HUES64 (cell line): Measurements from ENCODE around the gene BCAS3.

Experiments
- H3K27ac ChIP-seq: 2 replicates; pipeline ENCODE4 v1.7.0; 2013; ENCODE audit warnings: low read depth, low read length, inconsistent platforms
- H3K27me3 ChIP-seq: 2 replicates; pipeline ENCODE4 v1.6.1; 2013; ENCODE audit warnings: mild to moderate bottlenecking, low read length; ENCODE audit not compliant: insufficient read depth
- H3K36me3 ChIP-seq: 2 replicates; pipeline ENCODE4 v1.6.1; 2013; ENCODE audit warnings: mild to moderate bottlenecking, low read length; ENCODE audit not compliant: insufficient read depth
- H3K4me1 ChIP-seq: 2 replicates; pipeline ENCODE4 v1.6.1; 2013; ENCODE audit warnings: mild to moderate bottlenecking, low read length, moderate library complexity; ENCODE audit not compliant: insufficient read depth
- H3K4me3 ChIP-seq: 2 replicates; pipeline ENCODE4 v1.5.1; 2013; ENCODE audit warnings: mild to moderate bottlenecking, low read length, moderate library complexity
- H3K9ac ChIP-seq: 2 replicates; pipeline ENCODE4 v1.6.1; 2013; ENCODE audit warnings: mild to moderate bottlenecking, low read depth, low read length
- H3K9me3 ChIP-seq: 2 replicates; pipeline ENCODE4 v1.6.1; 2013; ENCODE audit warnings: low read depth, low read length; ENCODE audit not compliant: insufficient read depth
- WGBS: fragments of 150-250, 120-280 bp; methylation state at CpG from one replicate; pipeline ENCODE4 v1.1.7; 2013; ENCODE audit warnings: missing lambda C conversion rate; 5-methylcytosine and 5-hydroxymethylcytosine counted together

Gene BCAS3

DNA sequence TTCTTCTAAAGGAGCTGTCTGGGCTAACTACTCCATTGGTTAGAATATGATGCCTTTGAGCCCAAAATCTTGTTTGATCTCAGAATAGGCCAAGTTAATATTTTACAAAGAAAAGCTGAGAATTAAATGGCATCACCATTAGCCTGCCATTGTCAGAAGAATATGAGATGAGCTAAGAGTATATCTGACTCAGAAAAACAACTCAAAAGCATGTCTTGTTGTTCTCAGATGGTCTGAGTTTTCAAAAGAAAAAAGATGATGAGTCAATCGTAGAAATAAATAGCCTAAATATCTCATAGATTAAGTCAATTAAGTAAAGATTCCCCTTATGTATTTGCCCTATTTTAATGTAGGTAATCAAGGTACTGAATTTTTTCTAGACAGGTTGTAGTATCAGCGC lies 524.9 kb downstream of the BCAS3 start:
- H3K36me3 ChIP-seq: no peaks in the 10 kb centered on the region
- no peaks in the 10 kb centered on the region for H3K27me3 ChIP-seq
- no peaks in the 10 kb centered on the region for H3K9me3 ChIP-seq
- H3K27ac ChIP-seq: no peak overlapping the region
- WGBS: 91% methylated on average over 1 of the region's 2 CpGs
- no peak overlapping the region for H3K9ac ChIP-seq
- H3K4me3 ChIP-seq: no peak overlapping the region
- peaks cover 5% of the 10 kb centered on the region for H3K4me1 ChIP-seq

- H3K27me3 ChIP-seq: no peaks in the 10 kb centered on the region
- H3K4me1 ChIP-seq: peaks cover 12% of the 10 kb centered on the region
- no peaks in the 10 kb centered on the region for H3K36me3 ChIP-seq
- WGBS: 63% methylated on average over 7 of the region's 7 CpGs
- H3K4me3 ChIP-seq: no peak overlapping the region
- no peak overlapping the region for H3K9ac ChIP-seq
- no peaks in the 10 kb centered on the region for H3K9me3 ChIP-seq
- H3K27ac ChIP-seq: no peak overlapping the region
Observed at GRCh38 chr17:61203671-61204131, 526.0 kb downstream of the BCAS3 start.

DNA sequence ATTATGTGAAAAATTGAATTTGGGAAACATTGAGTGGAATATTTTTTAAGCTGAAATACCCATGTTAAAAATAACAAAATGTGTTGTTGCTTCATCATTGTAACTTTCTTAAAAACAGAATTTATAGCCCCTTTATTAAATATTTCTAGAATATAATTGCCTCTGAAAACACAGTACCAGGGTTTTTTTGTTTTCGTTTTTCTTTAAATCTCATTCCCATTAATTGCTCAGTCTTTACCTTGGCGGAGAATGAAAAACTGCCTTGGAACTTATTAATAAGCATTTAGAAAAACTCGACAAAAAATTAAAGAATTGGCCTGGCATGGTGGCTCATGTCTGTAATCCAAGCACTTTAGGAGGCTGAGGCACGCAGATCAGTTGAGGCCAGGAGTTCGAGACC lies 526.8 kb downstream of the BCAS3 start:
- Histone ChIP-seq H3K4me3 (no peak overlapping the region), H3K36me3 (no peaks in the 10 kb centered on the region), H3K9ac (no peak overlapping the region), H3K27ac (no peak overlapping the region), H3K27me3 (no peaks in the 10 kb centered on the region), H3K4me1 (peaks cover 20% of the 10 kb centered on the region), H3K9me3 (no peaks in the 10 kb centered on the region)
- 92% methylated on average over 5 of the region's 5 CpGs for WGBS

GRCh38 chr17:61205401-61205800 lies 527.8 kb downstream of the BCAS3 start:
- Histone ChIP-seq H3K4me3 (no peak overlapping the region), H3K36me3 (no peaks in the 10 kb centered on the region), H3K27me3 (no peaks in the 10 kb centered on the region), H3K9ac (no peak overlapping the region), H3K9me3 (no peaks in the 10 kb centered on the region), H3K27ac (no peak overlapping the region), H3K4me1 (peaks cover 24% of the 10 kb centered on the region)
- 90% methylated on average over 3 of the region's 3 CpGs for WGBS

GRCh38 chr17:61205931-61206330 lies 528.3 kb downstream of the BCAS3 start:
- Histone ChIP-seq H3K36me3 (no peaks in the 10 kb centered on the region), H3K9me3 (no peaks in the 10 kb centered on the region), H3K27me3 (no peaks in the 10 kb centered on the region), H3K9ac (no peak overlapping the region), H3K4me3 (no peak overlapping the region), H3K4me1 (peaks cover 28% of the 10 kb centered on the region), H3K27ac (no peak overlapping the region)
- WGBS: 96% methylated on average over 4 of the region's 4 CpGs

GRCh38 chr17:61206922-61207321 lies 529.3 kb downstream of the BCAS3 start:
- Histone ChIP-seq H3K9ac (no peak overlapping the region), H3K27ac (no peak overlapping the region), H3K36me3 (no peaks in the 10 kb centered on the region), H3K4me3 (no peak overlapping the region), H3K4me1 (peaks cover 37% of the 10 kb centered on the region), H3K27me3 (no peaks in the 10 kb centered on the region), H3K9me3 (no peaks in the 10 kb centered on the region)
- 91% methylated on average over 3 of the region's 5 CpGs for WGBS

DNA sequence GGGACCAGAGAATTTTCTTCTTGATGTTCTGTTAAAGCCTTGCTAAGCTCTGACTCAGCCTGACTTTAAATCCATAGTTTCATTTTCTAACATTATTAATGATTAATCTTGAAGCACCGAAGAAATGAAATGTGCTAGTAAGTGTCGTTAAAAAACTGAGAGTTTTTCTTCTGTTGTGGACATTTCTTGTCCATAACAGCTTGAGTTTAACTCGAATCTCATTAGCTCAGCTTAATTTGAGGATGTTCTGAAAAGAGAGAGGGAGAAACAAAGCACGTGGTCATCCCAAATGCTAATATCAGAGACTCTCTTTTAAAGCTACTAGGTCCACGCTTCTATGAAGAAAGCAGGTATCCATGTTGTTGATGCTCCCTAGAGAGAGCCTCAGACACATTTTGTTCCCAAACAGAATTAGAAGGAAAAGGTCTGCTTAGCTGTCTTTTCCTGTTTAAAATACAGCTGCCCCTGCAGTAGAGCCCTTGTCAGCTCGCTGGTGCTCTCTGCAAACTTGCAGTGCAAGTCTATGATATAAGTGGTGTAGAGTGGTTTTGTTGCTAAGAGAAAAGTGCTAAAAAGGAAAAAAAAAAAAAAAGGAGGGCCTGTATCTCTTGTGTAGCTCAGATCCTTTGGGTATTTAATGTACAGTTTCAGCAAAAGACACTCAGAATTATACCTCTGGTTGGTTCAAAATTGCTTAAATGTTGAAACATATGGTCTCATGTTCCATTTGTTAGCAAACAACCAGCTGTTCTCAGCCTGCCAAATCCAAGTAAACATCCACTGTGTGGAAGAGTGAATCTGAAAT lies 530.9 kb downstream of the BCAS3 start:
- 80% methylated on average over 6 of the region's 6 CpGs for WGBS
- Histone ChIP-seq H3K36me3 (no peaks in the 10 kb centered on the region), H3K27ac (no peak overlapping the region), H3K4me3 (no peak overlapping the region), H3K27me3 (no peaks in the 10 kb centered on the region), H3K4me1 (peaks cover 39% of the 10 kb centered on the region), H3K9ac (no peak overlapping the region), H3K9me3 (no peaks in the 10 kb centered on the region)

- Histone ChIP-seq H3K36me3 (no peaks in the 10 kb centered on the region), H3K27ac (no peak overlapping the region), H3K9me3 (no peaks in the 10 kb centered on the region), H3K27me3 (no peaks in the 10 kb centered on the region), H3K9ac (no peak overlapping the region), H3K4me3 (no peak overlapping the region), H3K4me1 (peaks cover 37% of the 10 kb centered on the region)
- WGBS: 96% methylated on average over 3 of the region's 4 CpGs
Observed at GRCh38 chr17:61209106-61209439, 531.4 kb downstream of the BCAS3 start.

GRCh38 chr17:61209525-61209924 lies 531.9 kb downstream of the BCAS3 start:
- Histone ChIP-seq H3K4me1 (peaks cover 33% of the 10 kb centered on the region), H3K27ac (no peak overlapping the region), H3K36me3 (no peaks in the 10 kb centered on the region), H3K9ac (no peak overlapping the region), H3K4me3 (no peak overlapping the region), H3K9me3 (no peaks in the 10 kb centered on the region), H3K27me3 (no peaks in the 10 kb centered on the region)
- WGBS: 79% methylated on average over 6 of the region's 6 CpGs

DNA sequence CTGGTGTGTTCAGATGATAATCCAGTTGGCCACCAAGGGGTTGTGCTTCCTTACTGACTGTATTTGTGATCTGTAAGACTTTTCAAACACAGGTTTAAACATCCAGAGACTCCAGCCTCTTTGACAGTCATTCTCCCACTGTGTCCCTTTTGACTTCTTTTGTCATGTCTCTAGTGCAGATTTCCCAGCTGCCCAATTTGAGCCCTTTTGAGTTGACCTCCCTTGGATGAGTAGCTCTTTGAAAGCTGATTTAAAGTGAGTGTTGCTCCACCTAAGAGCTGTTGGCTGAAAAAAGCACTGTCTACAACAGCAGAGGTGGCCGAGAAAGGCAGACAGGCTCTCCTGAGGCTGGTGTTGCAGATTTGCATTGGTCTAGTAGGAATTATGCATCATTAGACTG lies 533.6 kb downstream of the BCAS3 start:
- 53% methylated on average over 1 of the region's 1 CpG for WGBS
- H3K4me3 ChIP-seq: no peak overlapping the region
- no peak overlapping the region for H3K27ac ChIP-seq
- H3K9me3 ChIP-seq: no peaks in the 10 kb centered on the region
- H3K9ac ChIP-seq: no peak overlapping the region
- H3K36me3 ChIP-seq: no peaks in the 10 kb centered on the region
- H3K4me1 ChIP-seq: peaks cover 33% of the 10 kb centered on the region
- H3K27me3 ChIP-seq: no peaks in the 10 kb centered on the region

DNA sequence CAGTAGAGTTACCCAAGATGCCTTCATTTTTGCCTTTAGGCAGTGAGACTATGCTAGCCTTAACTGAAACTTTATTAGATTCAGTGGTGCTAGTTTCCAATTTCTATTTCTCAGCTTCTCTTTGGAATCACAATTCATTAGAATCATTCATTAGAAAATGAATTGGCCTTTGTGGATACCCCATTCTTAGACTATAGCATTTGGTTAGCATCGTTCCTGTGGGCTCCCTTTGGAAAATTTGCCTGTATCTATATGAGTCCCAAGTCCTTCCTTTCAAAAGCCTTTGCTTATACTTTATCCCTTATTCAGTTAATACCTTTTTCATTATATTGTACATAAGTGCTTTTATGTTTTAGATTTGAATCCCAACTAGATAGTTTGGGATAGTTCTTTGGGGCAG lies 535.0 kb downstream of the BCAS3 start:
- Histone ChIP-seq H3K36me3 (no peaks in the 10 kb centered on the region), H3K4me3 (no peak overlapping the region), H3K9ac (no peak overlapping the region), H3K4me1 (peaks cover 33% of the 10 kb centered on the region), H3K27ac (no peak overlapping the region), H3K9me3 (no peaks in the 10 kb centered on the region), H3K27me3 (no peaks in the 10 kb centered on the region)
- WGBS: 100% methylated on average over 1 of the region's 1 CpG

DNA sequence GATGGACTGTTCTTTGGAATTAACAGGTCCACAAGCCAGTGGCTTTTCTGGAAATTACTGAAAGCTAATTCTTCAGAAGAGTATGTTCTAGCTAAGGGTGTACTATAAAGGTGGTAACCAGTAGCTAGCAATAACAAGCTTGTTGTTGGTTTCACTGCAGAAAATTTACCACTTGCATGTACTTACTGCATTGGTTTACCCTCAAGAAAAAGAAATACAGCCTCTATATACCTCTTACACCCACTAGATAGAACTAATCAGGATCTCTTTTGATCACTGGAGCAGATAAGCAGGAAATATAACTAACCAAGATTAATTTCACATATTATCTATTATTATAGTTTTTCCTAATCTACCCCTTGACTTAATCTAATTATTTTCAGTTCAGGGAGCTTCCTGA lies 537.1 kb downstream of the BCAS3 start:
- no peaks in the 10 kb centered on the region for H3K36me3 ChIP-seq
- H3K9me3 ChIP-seq: no peaks in the 10 kb centered on the region
- H3K4me3 ChIP-seq: no peak overlapping the region
- H3K27me3 ChIP-seq: no peaks in the 10 kb centered on the region
- H3K4me1 ChIP-seq: peaks cover 16% of the 10 kb centered on the region
- H3K9ac ChIP-seq: no peak overlapping the region
- no peak overlapping the region for H3K27ac ChIP-seq
